ENCODE data around the gene RAD51C.

DNA sequence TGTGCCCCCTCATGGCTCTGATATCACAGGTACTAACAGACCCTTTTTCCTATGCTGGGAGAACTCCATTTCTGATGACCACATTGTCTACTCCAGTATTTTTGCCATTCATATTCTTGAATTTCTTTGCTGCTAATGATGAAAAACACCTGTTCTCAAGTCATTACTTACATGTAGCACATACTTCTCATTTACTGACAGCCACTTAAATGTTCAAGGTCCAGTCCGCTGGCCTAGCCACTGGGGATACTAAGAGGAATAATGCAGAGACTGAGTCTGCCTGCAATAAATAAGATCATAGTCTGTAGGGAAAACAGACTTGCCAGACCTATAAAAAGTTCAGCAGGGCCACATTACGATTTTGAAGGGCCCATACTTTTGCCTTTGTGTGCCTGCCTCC, 28.1 kb upstream of the RAD51C start:
- TF ChIP-seq EZH2 (IDR thresholded peaks at IDR 0.05) = no peak
- TF ChIP-seq POLR2AphosphoS5 (IDR thresholded peaks at IDR 0.05; ENCODE audit: borderline replicate concordance, low read depth, low read length) = no peak

All from SK-N-MC (cell line).